Endothelial cell of umbilical vein (primary cell): ENCODE data around the gene C3. TPM values are rescaled to one million over a fixed set of nuclear protein-coding genes. Genes with fewer than 3 reads are reported as not detected.
A peak's percentile ranks its signal among the peaks of the same experiment; 100 is the strongest.

Source experiments
- BruUV-seq: library from RNA; stranded (reverse); fragments of 400-500 nt; replicated peaks from 2 replicates; lab custom pipeline; 2021; lab: Mats Ljungman, UMichigan
- CTCF ChIA-PET: fragments of 300-600, 350-600 bp; sonication (Branson Sonifier 250); formaldehyde crosslinking; loops from one replicate; lab custom pipeline; 2021; ENCODE audit warnings: antibody characterized with exemption, inconsistent platforms; lab: Charles Lee
- POLR2A ChIA-PET: fragments of 300-600, 350-600 bp; sonication (Branson Sonifier 250); formaldehyde crosslinking; loops from one replicate; lab custom pipeline; 2021; ENCODE audit warnings: antibody characterized with exemption, inconsistent platforms; lab: Charles Lee
- DNase-seq: peaks from one replicate; pipeline ENCODE4 v3.0.0-alpha.2; 2011; ENCODE audit warnings: low read depth, low spot score
- FAIRE-seq: peaks from 2 replicates; lab custom pipeline; 2011; peaks lifted over from hg19 to GRCh38; lab: Jason Lieb, UNC
- H2AFZ ChIP-seq: 2 replicates; pipeline ENCODE4 v1.6.0; 2012; ENCODE audit warnings: low read depth, low read length, control low read depth, inconsistent platforms
- H3K27ac ChIP-seq: 2 replicates; pipeline ENCODE4 v1.5.1; 2011; ENCODE audit warnings: low read depth, mild to moderate bottlenecking, control low read depth, low read length, moderate library complexity; ENCODE audit not compliant: insufficient read depth
- H3K27me3 ChIP-seq, 2 experiments: 2 replicates each; pipeline versions ENCODE4 v1.6.0 to v1.6.1; 2011; ENCODE audit warnings: low read length in 2 of 2, mixed read lengths in 1 of 2; ENCODE audit not compliant: control insufficient read depth in 2 of 2, insufficient read depth in 2 of 2
- H3K36me3 ChIP-seq, 2 experiments: 2 replicates in 1 of 2; 3 replicates in 1 of 2; pipeline ENCODE4 v1.5.1; 2011; ENCODE audit warnings: low read length in 2 of 2, mild to moderate bottlenecking in 1 of 2, moderate library complexity in 1 of 2; ENCODE audit not compliant: control insufficient read depth in 2 of 2, insufficient read depth in 2 of 2; ENCODE audit errors: extremely low read depth in 1 of 2
- H3K4me1 ChIP-seq: 3 replicates; pipeline ENCODE4 v1.5.1; 2011; ENCODE audit warnings: mild to moderate bottlenecking, low read length; ENCODE audit not compliant: control insufficient read depth, insufficient read depth; ENCODE audit errors: extremely low read depth
- H3K4me2 ChIP-seq: 2 replicates; pipeline ENCODE4 v1.6.1; 2011; ENCODE audit warnings: low read length, control low read depth, mixed read lengths; ENCODE audit not compliant: insufficient read depth
- H3K4me3 ChIP-seq, 3 experiments: fragments of 200-600 bp in 1 of 3; sonication (generic), shearing (Covaris generic) in 1 of 3; replicated peaks in 1 of 3; 2 replicates each; pipeline ENCODE4 v1.5.1; 2011 to 2016; ENCODE audit warnings: control low read depth in 3 of 3, low read length in 3 of 3, mild to moderate bottlenecking in 2 of 3, inconsistent platforms in 1 of 3, low read depth in 1 of 3, moderate library complexity in 1 of 3; ENCODE audit not compliant: insufficient read depth in 1 of 3
- H3K79me2 ChIP-seq: 2 replicates; pipeline ENCODE4 v1.6.0; 2012; ENCODE audit warnings: low read length, inconsistent platforms; ENCODE audit not compliant: control insufficient read depth, insufficient read depth
- H3K9ac ChIP-seq: replicated peaks from 2 replicates; pipeline ENCODE3; 2011; ENCODE audit warnings: low read length, control low read depth; ENCODE audit not compliant: insufficient read depth; ENCODE audit errors: extremely low read depth
- H3K9me1 ChIP-seq: replicated peaks from 3 replicates; pipeline ENCODE4 v1.6.0; 2011; ENCODE audit warnings: mild to moderate bottlenecking, low read length; ENCODE audit not compliant: control insufficient read depth, insufficient read depth; ENCODE audit errors: extremely low read depth
- H3K9me3 ChIP-seq: replicated peaks from 2 replicates; pipeline ENCODE4 v1.5.1; 2012; ENCODE audit warnings: low read length, inconsistent platforms; ENCODE audit not compliant: control insufficient read depth, insufficient read depth
- H4K20me1 ChIP-seq: replicated peaks from 2 replicates; pipeline ENCODE3; 2011; ENCODE audit warnings: mild to moderate bottlenecking, low read length; ENCODE audit not compliant: control insufficient read depth, insufficient read depth; ENCODE audit errors: extremely low read depth
- JUN ChIP-seq: IDR thresholded peaks from 2 replicates; pipeline ENCODE4 v1.6.1; 2011; ENCODE audit warnings: borderline replicate concordance, low read depth; ENCODE audit not compliant: insufficient read length, insufficient read depth
- POLR2AphosphoS5 ChIP-seq: IDR thresholded peaks from 2 replicates; pipeline ENCODE4 v1.6.1; 2012; ENCODE audit warnings: low read depth, mild to moderate bottlenecking, control low read depth, low read length, moderate library complexity; ENCODE audit not compliant: insufficient read depth
- dilution Hi-C: fragments of 300-500 bp; cut with MboI; formaldehyde crosslinking; loops from one replicate; pipeline ENCODE4 v1.15.0; 2019; ENCODE audit warnings: low sequenced_read_pairs; ENCODE audit not compliant: extremely low pct_ligation_motif_present
- intact Hi-C: fragments of 100-400 bp; cut with micrococcal nuclease; formaldehyde crosslinking; loops from one replicate; pipeline ENCODE4 v1.10.0; 2022
- polyA plus RNA-seq, 4 experiments: library from polyadenylated mRNA; depleted of rRNA in 3 of 4; stranded (reverse) in 3 of 4; unstranded in 1 of 4; fragments of >200 nt; gene quantifications; 2 replicates each; pipeline versions ENCODE4 v1.2.1 to v1.2.3, GENCODE V29; 2011 to 2012; ENCODE audit warnings: missing spikeins in 1 of 4
- total RNA-seq: library from RNA; stranded (reverse); gene quantifications from 2 replicates; pipeline ENCODE4 v1.2.3, GENCODE V29; 2021
- TF ChIP-seq, protein P1 (sequence below), 2 donors: IDR thresholded peaks; 1 replicate in 1 of 2; 2 replicates in 1 of 2; pipeline ENCODE4 v1.5.1; 2011; ENCODE audit warnings: low read length in 2 of 2, mild to moderate bottlenecking in 2 of 2, moderate library complexity in 2 of 2, control low read depth in 1 of 2, inconsistent platforms in 1 of 2, low read depth in 1 of 2; ENCODE audit not compliant: insufficient read depth in 1 of 2; ENCODE audit errors: extremely low read depth in 1 of 2
- TF ChIP-seq, protein P2 (sequence below): IDR thresholded peaks from 2 replicates; pipeline ENCODE4 v1.6.1; 2011; ENCODE audit not compliant: insufficient read depth, insufficient read length

Gene C3
- total and polyA plus RNA-seq, 2 donors (not counting 3 experiments of a cell fraction or from before 2014, with no cell fraction given), result 0.23 TPM; not detected in 1

DNA sequence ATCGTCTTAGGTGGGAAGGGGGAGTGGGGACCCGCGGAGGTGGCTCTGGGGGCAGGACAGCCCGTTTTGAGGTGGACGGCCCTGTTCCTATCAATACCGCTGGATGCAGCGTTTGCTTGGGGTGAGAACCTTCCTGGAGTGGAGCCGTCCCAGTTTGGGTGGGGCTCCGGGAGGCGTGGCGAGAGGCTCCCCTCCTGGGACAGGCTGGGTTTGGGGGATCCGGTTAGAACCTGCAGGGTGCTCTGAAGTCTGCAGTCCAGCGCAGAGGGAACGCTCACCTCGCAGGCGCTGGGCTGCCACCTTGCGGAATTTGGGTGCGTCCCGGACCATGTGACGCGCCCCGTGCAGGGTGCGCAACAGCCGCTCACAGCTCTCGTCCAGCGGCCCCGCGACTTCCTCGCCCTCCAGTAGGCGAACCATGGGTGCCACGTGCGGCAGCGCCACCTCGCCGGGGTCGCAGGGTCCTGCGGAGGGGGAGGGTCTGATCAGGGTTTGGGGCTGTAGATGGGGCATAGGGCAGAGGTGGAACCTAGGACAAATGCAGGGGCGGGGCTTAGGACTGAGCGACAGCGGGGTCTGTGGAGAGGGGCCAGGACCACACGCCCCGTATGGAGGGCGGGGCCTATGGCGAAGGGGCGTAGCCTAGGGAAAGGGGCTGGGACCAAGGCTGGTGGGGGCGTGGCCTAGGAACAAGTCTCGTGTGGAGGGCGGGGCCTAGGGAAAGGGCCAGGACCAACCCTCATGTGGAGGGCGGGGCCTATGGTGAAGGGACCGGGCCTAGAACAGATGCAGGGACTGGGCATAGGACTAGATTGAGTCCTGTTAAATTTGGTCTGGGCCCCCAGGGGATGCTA lies 33.0 kb upstream of the C3 start:
- ChIA-PET CTCF (interaction anchor here (1.0 to 2.7 kb wide), 4 partner anchors 15 to 110 kb away, joined by 3 to 12 read pairs (median 5); no protein-coding TSS in a partner anchor), POLR2A (no interaction called here)
- intact Hi-C loops (loop anchor here (1.0 kb wide), 5 partner anchors 8 to 237 kb away; no protein-coding TSS in a partner anchor), dilution Hi-C loops (no loop called here)
- H3K27me3 ChIP-seq, result no peaks in the 10 kb centered on the region
- TF ChIP-seq, protein P1, sequence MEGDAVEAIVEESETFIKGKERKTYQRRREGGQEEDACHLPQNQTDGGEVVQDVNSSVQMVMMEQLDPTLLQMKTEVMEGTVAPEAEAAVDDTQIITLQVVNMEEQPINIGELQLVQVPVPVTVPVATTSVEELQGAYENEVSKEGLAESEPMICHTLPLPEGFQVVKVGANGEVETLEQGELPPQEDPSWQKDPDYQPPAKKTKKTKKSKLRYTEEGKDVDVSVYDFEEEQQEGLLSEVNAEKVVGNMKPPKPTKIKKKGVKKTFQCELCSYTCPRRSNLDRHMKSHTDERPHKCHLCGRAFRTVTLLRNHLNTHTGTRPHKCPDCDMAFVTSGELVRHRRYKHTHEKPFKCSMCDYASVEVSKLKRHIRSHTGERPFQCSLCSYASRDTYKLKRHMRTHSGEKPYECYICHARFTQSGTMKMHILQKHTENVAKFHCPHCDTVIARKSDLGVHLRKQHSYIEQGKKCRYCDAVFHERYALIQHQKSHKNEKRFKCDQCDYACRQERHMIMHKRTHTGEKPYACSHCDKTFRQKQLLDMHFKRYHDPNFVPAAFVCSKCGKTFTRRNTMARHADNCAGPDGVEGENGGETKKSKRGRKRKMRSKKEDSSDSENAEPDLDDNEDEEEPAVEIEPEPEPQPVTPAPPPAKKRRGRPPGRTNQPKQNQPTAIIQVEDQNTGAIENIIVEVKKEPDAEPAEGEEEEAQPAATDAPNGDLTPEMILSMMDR (IDR thresholded peaks at IDR 0.05; ENCODE audit: extremely low read depth in 1 of 2, insufficient read depth in 1 of 2, low read depth in 1 of 2, low read length in 2 of 2), result peak; percentile 21 to 42
- TF ChIP-seq POLR2AphosphoS5 (peak; percentile 24), JUN (no peak)
- TF ChIP-seq, protein P2, sequence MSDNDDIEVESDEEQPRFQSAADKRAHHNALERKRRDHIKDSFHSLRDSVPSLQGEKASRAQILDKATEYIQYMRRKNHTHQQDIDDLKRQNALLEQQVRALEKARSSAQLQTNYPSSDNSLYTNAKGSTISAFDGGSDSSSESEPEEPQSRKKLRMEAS, result peak; percentile 82
- FAIRE-seq (peak; percentile 87), DNase-seq (peak; percentile 82)
- H3K4me2 ChIP-seq, result peak overlapping the region; percentile 92
- no peak overlapping the region for H3K9ac ChIP-seq
- H4K20me1 ChIP-seq, result no peaks in the 10 kb centered on the region
- no peaks in the 10 kb centered on the region for H3K79me2 ChIP-seq
- BruUV-seq, result no TSS peak
- H3K36me3 ChIP-seq, result peaks cover 3 to 10% of the 10 kb centered on the region in 2 experiments
- H3K4me3 ChIP-seq, result peak overlapping the region; percentile 30 to 56 (median 31)
- no peaks in the 10 kb centered on the region for H3K9me1 ChIP-seq
- no peaks in the 10 kb centered on the region for H3K9me3 ChIP-seq
- H3K27ac ChIP-seq, result no peak overlapping the region
- H2AFZ ChIP-seq, result peak overlapping the region; percentile 92
- peaks cover 8% of the 10 kb centered on the region for H3K4me1 ChIP-seq
